Measurements from ENCODE around the gene TCHHL1. TPM values are rescaled to one million over a fixed set of nuclear protein-coding genes. Genes with fewer than 3 reads are reported as not detected.

TCHHL1 gene
- total RNA-seq: not detected

- TF ChIP-seq CTCF (IDR thresholded peaks at IDR 0.05) (no peak), POLR2AphosphoS5 (IDR thresholded peaks at IDR 0.05; ENCODE audit: insufficient read depth in 1 of 2, low read depth in 1 of 2) (no peak), POLR2A (IDR thresholded peaks at IDR 0.05) (no peak)
- intact Hi-C loops (cut with DNase I): no loop called here
Observed at GRCh38 chr1:152089014-152089674, at the start of gene TCHHL1. TSS of gene TCHHL1 (minus strand) at chr1:152089064. CDS start at chr1:152088143, 921 bp downstream.

GRCh38 chr1:152137215-152137614 lies 48.4 kb upstream of the TCHHL1 start:
- Histone ChIP-seq H3K9me3 (no peaks in the 10 kb centered on the region), H3K27me3 (no peaks in the 10 kb centered on the region), H3K4me3 (no peak overlapping the region), H3K27ac (no peak overlapping the region), H3K4me1 (no peaks in the 10 kb centered on the region), H3K36me3 (no peaks in the 10 kb centered on the region)
- intact Hi-C loops (cut with DNase I): no loop called here
- DNase-seq (ENCODE audit: extremely low spot score in 2 of 2): no peak
- TF ChIP-seq POLR2A (IDR thresholded peaks at IDR 0.05) (no peak), CTCF (IDR thresholded peaks at IDR 0.05) (no peak), POLR2AphosphoS5 (IDR thresholded peaks at IDR 0.05; ENCODE audit: insufficient read depth in 1 of 2, low read depth in 1 of 2) (no peak)

More at GRCh38 chr1:152089014-152089674, at the start of gene TCHHL1:
- Histone ChIP-seq H3K27ac (no peak within 1 kb of the TSS), H3K4me3 (no peak within 1 kb of the TSS), H3K36me3 (no peaks in the 10 kb centered on the region), H3K27me3 (no peaks in the 10 kb centered on the region), H3K9me3 (no peaks in the 10 kb centered on the region), H3K4me1 (no peaks in the 10 kb centered on the region)
- no peak for DNase-seq (ENCODE audit: extremely low spot score in 2 of 2)

GRCh38 chr1:152130186-152130585 lies 41.3 kb upstream of the TCHHL1 start:
- DNase-seq (ENCODE audit: extremely low spot score in 2 of 2): no peak
- no peaks in the 10 kb centered on the region for H3K36me3 ChIP-seq
- no peak overlapping the region for H3K4me3 ChIP-seq
- TF ChIP-seq POLR2A (IDR thresholded peaks at IDR 0.05) (no peak), CTCF (IDR thresholded peaks at IDR 0.05) (no peak), POLR2AphosphoS5 (IDR thresholded peaks at IDR 0.05; ENCODE audit: insufficient read depth in 1 of 2, low read depth in 1 of 2) (no peak)
- no peaks in the 10 kb centered on the region for H3K4me1 ChIP-seq
- H3K9me3 ChIP-seq: no peaks in the 10 kb centered on the region
- H3K27me3 ChIP-seq: no peaks in the 10 kb centered on the region
- intact Hi-C loops (cut with DNase I): no loop called here
- no peak overlapping the region for H3K27ac ChIP-seq

GRCh38 chr1:152127673-152128072 lies 38.8 kb upstream of the TCHHL1 start:
- Histone ChIP-seq H3K27me3 (no peaks in the 10 kb centered on the region), H3K4me1 (no peaks in the 10 kb centered on the region), H3K36me3 (no peaks in the 10 kb centered on the region), H3K9me3 (no peaks in the 10 kb centered on the region), H3K4me3 (no peak overlapping the region), H3K27ac (no peak overlapping the region)
- TF ChIP-seq POLR2AphosphoS5 (IDR thresholded peaks at IDR 0.05; ENCODE audit: insufficient read depth in 1 of 2, low read depth in 1 of 2): no peak
- TF ChIP-seq CTCF (IDR thresholded peaks at IDR 0.05): no peak
- no peak for TF ChIP-seq POLR2A (IDR thresholded peaks at IDR 0.05)
- DNase-seq (ENCODE audit: extremely low spot score in 2 of 2): no peak
- intact Hi-C loops (cut with DNase I): no loop called here

GRCh38 chr1:152125834-152126443 lies 37.1 kb upstream of the TCHHL1 start:
- H3K27ac ChIP-seq: no peak overlapping the region
- H3K4me3 ChIP-seq: no peak overlapping the region
- intact Hi-C loops (cut with DNase I): no loop called here
- no peaks in the 10 kb centered on the region for H3K27me3 ChIP-seq
- TF ChIP-seq POLR2AphosphoS5 (IDR thresholded peaks at IDR 0.05; ENCODE audit: insufficient read depth in 1 of 2, low read depth in 1 of 2) (no peak), POLR2A (IDR thresholded peaks at IDR 0.05) (no peak), CTCF (IDR thresholded peaks at IDR 0.05) (no peak)
- no peaks in the 10 kb centered on the region for H3K36me3 ChIP-seq
- no peak for DNase-seq (ENCODE audit: extremely low spot score in 2 of 2)
- no peaks in the 10 kb centered on the region for H3K9me3 ChIP-seq
- no peaks in the 10 kb centered on the region for H3K4me1 ChIP-seq

All from vagina (tissue), 2 donors.